HG03520 (cell line): ENCODE data around the gene SORCS3.

Experiments used
- ATAC-seq: cut with Tn5 transposase; IDR thresholded peaks from one replicate; pipeline ENCODE4 v1.9.1; 2021; ENCODE audit warnings: mild to moderate bottlenecking, moderate library complexity; ENCODE audit not compliant: unreplicated experiment

Gene SORCS3

DNA sequence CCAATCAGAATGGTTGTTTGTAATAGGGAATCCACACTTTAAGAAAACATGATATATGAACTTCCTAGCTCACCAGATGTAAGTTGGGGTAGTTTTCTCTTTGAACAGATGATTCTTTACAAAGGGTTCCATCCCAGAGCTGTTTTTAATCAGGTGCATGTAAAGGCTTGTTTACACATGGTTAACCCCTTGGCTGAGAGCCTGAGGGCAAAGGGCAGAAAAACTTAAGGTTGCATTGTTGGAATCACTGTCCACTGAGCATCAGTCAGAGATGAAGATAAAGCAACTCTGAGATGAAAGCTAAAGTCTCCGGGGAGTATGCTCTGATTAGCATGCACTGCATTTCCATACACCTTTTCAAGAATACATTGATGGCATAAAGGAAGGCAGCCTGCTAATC lies 518.2 kb downstream of the SORCS3 start:
- no peak for ATAC-seq

DNA sequence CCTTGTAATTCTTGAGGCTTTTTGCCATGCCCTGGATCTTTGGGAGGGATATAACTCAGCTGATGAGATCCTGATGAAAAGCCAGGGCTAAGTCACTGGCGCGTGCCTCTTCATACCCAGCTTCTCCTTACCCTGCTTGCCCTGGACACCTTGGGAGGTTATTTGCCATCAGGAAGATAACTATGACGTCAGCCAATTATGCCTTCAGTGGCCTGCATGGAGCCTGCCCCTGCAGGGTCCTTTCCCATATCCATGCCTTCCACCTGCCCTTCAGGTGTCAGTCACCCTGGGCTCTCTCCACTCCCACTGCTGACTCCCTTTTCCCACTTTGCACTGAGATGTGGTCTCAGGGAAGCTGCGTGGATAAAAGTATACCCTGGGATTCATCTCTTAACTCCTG lies 520.1 kb downstream of the SORCS3 start:
- ATAC-seq, result no peak

DNA sequence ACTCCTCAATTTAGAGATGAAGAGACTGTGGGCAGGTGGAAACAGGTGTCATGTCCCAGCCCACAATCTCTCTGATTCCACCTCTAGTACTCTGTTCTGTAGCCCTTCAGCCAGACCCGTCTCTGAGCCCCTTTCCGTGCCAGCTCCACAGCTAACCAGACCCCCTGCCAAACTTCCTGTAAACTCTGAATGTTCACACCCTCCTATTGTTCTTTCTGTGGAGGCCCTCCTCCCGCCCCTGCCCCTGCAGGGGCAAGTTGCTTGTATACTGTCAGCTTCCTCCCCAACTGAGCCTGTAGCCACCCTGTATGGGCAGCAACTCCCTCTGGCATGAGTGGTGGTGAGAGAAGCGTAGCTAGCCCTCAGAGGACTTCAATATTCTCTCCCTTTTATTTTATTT lies 520.7 kb downstream of the SORCS3 start:
- no peak for ATAC-seq

DNA sequence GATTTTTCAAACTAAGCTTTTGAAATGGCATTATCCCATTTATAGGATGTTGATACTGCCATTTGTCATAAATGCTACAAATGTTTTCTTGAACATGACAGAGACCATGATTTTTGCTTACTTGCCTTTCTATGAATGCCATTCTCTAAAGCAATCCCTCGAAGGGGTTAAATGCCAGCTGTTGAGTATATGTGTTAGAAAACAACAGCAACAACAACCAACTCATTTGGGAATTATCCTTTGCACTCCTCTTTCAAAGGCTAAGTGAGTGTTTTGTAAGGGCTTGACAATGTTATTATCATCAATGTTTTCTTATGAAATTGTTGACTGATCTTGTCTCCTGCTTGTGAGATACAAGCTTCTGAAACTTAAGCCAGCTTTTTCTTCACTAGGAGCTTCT lies 529.4 kb downstream of the SORCS3 start:
- ATAC-seq, result no peak

DNA sequence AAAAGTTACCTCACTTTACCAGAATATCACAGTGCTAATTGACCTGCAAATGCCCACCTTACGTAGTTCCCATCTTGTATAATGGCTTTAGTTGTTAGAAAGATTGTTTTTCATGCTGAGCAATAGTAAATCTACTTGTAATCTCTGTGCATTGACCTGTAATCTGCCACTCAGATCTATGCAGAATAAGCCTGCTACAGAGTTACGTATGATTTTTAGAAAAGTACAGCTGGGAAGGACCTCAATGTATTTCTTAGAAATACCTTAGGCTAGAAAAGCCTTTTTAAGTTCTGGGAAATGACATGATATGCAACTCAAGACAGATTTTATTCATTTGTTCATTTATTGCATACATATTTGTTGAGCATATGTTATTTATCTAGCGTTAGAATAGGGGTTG lies 530.9 kb downstream of the SORCS3 start:
- ATAC-seq, result no peak

DNA sequence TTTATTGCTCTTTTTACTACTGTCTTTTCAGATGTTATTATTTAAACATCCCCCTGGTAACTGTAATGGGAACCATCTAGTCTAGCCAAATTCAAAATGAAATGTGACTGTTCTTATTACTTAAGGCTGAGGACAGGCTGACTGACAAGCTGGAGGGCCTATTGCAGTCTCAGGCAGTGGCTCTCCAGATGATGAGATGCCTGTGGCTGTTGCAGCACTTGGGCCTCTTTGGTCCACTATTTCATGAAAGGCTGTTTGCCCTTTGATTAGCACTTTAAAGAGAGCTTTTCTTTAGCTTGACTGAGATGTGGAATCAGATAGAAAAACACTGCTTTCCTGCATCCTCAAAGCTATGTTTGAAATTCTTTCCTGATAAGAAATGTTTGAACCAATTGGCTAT lies 540.5 kb downstream of the SORCS3 start:
- ATAC-seq, result no peak

DNA sequence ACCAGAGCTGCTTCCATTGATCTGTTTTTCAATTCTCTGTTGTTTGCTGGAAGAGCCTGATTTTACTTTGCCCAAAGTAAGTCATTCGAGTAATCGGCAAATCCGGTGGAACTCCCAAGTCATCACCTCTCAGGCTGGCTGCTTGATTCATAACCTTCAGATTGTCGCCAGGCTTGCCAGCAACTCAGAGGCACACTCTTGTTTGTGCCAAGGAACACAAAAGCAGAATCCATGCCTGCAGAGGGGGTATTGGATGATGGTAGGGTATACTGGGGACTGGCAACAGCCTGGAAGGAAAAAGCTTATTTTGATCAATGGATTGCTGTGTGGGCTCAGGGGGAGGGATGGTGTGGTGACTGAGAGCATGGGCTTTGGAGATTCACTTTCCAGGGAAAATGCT lies 542.4 kb downstream of the SORCS3 start:
- ATAC-seq, result no peak

DNA sequence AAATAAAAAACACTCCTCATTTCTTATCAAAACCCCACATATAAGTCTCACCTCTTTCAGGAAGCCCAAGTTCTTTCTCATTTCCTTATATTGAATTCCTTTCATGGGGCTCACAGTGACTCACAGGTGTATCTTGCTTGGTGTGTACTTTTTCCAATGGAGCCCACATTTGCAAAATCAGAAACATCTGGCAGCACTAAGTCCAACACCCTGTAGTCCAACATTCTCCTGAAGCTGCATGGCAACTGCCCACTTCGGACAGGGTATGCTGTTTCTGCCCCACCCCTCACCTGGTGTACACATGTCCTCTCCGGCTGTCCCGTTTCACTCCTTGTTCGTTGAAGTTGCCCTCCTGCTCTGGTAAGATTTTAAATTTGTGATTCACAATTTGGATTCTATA lies 544.1 kb downstream of the SORCS3 start:
- ATAC-seq, result no peak

DNA sequence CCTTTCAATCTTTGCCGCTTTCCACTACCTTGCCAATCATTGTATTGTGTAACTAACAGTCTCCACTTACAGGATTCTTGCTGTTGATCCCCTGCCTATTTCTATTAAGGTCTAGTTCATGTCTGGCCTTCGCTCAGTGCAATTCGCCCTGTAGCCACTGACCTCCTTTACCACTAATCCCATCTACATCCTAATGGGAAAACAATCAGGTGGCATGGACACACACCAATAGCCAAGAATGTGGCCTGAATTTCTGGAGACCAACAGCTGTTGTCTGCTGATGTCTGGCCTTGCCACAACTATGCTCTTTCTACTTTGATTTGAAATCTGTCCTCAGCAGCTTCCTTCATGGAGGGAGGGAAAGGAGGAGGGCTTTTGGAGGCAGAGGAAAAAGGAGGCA lies 546.2 kb downstream of the SORCS3 start:
- ATAC-seq, result no peak

DNA sequence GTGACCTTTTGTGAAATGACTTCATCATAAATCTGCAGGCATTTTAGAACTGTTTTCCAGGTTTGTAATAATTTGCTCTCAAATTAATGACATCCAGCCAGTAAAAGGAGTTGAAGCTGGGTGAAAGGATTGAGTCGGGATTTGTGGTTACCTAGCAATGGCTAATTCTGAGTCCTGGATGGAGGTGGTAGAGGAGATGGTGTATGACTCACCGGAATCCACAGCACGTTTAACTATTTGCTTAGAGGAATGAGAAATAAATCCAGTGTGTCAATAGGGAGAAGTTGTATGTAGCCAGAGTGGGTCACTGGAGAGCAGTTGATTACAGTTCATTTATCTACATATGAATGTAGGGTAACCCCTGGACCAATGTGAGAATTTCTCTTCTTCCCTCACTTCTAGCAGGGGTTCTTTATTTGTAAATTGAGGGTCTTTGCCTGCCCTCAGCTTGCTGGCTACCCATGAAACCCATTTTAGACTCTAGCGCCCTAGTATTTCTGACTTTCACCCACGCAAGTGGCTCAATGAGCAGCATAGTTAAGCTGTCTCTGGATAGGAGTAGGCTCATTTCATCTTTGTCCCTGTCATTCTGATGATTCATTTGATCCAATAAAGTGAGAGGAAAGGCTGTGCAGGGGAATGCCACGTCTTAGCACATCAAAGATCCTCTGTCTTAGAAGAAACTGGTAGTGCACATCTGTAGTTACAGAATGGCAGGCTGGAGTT lies 547.8 kb downstream of the SORCS3 start:
- no peak for ATAC-seq

DNA sequence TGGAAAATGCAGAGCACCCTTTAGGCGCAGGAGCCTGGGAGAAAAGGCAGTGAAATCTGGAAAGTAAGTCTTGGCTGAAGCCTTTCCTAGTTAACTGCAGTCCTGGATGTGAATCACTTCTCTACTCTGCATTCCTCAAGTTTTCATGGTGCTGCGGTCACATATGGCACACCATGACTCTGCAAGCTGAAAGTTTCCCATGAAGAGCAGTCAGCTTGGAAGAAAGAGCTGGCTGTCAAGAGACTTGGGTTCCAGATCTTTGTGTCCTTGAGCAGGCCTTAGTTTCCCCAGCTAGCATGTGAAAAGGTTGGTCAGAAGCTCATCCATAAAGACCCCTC lies 548.3 kb downstream of the SORCS3 start:
- no peak for ATAC-seq

DNA sequence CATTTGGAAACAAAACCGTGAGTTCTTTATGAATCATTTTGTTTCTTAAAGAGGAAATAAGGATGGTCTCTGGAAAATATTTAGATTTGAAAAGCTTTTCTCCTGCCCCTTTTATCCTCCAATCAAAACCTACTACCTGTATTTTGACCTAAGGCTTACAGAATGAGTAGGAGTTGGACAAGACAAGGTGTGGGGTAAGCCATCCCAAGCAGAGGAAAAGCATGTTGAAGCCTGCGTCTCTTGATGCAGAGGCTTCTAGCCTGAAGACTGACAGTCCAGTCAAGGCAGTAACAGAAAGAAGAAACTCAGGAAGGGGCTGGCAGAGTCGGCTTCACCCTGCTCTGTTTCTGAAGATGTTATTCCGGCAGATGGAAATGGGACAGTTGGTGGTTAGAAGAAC lies 551.1 kb downstream of the SORCS3 start:
- ATAC-seq, result no peak

DNA sequence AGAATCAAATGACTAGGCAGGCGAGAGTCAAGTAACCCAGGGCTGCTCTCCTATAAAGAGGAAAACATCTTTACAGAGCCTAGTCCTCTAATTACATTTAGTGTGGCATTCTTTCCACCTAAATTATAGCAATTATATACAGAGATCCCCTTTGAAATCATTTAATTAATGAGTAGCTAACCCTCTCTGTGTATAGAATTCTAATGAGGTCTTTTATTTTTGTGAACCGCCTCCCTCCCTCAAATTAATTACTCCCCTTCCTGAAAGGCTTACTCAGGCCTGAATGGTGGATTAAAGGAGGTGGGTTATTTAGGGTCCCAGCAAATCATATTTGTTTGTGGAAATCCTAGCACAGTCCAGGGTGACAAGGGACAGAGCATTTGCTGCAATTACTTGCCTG lies 551.8 kb downstream of the SORCS3 start:
- ATAC-seq, result no peak

DNA sequence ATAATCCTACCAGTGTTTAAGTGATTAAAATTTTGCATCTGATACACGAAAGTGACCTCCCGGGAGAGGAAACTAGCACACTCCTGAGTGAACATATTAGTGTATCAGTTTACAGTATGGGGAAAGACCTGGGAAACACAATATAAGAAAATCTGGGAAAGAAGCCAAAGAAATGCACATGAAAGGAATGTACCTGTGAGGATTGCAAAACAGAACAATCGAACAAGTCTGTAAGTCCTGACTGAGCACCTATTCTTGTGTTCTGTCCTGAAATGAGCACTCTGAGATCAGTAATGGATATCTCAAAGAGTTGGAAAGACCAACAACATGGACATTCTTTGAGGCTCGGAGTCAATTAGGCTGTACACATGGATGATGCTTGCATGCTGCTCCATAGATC lies 554.7 kb downstream of the SORCS3 start:
- no peak for ATAC-seq

DNA sequence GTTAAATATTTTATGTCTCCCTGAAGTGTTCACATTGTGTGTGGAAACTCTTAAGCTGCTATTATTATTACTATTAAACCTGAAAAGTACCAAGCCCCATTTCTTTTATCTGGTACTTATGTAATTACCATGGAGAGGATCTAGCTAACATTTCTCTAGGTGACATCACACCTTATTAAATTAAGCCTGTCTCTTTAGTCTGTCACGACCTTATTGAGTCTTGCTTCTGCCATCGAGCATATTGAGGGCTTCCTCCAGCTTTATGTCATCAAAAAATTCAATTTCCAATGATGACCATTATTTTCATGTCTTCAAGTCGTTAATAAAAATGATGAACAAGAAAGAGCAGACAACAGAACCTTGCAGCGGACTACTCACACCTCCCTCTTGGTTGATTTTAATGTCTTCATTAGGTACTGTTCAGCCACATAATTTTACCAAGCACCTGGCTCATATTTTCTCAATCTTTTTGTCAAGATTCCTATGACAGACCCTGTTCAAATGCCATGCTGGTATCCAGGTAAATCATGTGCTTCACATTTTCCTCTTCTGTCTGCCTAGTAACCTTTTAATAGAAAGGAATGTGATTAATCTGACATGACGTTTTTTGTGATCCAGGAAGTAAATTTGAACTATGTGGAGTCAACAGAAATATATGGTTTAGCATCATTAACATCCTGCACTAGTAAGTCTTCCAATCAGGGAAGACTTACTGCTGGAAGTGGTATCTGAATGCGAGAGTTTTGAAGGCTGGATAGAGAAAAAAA lies 556.7 kb downstream of the SORCS3 start:
- no peak for ATAC-seq

DNA sequence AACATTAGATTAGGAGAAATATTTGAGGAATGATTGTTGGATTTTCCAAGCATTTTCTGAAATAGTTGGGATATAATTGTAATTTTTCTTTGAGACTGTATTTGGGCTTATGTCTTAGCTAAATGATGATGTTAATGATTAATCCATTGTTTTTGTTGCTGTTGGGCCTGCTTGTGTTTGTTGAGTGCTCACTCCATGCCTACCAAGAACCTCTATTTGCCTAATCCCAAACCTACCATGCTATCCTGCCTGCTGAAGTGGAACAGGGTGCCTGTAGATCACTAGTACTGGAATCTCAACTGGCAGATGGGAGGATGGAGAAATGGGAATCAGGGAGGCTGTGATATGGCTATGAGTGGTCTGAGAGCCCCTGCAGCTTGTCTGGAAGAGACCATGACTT lies 565.5 kb downstream of the SORCS3 start:
- ATAC-seq, result no peak

DNA sequence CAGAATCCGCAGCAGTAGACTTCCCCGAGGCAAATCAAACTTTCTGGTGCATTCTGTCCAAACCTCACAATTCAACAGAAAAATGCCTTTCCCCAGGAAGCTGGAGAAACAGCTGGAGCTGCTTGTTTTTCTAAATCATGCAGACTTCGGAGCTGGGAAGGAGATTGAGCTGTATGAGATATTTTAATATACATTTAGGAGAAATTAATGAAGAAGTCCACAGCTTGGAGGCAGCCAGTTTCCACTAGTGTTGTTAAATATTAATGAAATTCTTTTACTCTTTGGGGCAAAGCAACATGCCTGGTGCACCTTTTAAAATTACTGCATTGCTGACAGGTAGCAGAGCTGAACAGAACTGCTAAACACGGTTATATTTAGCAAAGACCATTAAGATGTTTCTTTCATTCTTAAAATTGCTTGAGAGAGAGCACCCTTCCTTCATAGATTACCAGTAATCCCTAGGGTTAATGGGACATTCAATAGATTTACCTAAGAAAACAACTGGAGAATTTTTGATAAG lies 566.4 kb downstream of the SORCS3 start:
- ATAC-seq, result no peak

DNA sequence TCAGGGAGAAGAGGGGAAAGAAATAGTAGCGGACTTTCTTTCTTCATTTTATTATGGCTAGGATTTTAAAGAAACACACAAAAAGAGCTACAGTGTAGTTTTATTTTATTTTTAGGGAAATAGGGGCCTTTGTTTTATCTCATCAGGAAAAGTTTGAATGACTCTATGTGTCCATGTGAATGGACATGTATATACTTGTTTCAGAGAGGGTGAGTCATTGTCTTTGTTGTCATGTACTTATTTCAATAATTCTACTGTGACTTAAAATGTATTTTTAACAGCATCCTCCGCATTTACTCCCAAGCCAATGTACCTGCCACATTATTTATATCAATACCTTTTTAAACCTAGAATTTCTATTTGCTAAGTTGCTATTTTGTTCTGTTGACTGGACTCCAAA lies 569.5 kb downstream of the SORCS3 start:
- ATAC-seq, result no peak

DNA sequence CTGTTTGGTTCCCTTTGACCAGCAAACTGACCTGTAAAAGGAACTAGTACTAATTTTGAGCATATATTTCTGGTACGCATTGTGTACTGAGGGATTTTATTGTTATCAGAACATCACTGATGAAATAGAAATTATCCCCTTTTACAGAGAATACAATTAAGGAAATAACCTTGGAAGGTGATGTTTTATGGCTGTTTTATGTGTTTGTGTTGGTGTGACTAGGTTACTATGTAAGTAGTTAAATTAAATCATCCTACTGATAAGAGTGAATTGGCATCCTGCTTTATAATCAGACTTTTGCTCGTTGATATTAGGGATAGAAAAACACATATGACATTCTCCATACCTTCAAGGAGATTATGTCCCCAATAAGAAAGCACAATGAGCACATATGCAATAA lies 596.6 kb downstream of the SORCS3 start:
- no peak for ATAC-seq

DNA sequence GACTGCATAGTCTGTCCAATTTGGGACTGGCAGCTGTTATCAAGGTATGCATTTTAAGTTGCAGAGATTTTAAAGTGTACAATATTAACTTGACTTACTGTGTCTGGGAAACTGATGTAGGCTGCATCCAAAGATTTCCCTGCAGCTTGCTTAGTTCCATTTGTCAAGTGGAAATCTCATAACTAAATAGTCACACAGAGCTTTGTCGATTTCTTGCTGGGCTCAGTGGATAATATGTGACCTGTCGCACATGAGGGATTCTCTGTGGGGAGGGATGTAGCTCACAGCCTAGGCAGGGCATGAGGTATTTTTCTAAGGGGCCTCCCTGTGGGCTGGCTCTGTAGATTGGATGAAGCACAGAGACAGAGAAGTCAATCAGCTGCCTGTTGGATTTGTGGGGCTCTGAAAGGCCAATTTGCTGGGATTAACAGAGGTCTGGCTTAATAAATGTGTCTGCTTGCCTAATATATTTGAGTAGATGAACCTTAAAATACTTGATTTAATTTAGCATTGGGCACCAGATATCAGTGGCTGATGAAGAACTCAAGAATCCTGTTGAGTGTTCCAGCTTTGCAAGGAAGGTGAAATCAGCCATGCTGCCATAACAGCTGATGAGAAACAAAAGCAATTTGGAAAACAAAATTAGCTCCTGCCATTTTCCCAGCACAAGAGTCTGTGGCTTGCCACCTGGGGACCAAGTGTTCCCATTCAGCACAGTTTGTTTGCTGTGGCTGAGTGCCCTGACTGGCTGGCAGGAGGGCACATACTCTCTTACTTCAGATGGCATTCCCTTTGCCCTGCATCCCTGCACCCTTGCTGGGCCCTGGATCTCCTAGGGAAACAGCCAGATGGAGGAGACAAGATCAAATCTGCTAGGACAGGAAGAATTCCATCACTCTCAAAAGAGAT lies 598.5 kb downstream of the SORCS3 start:
- no peak for ATAC-seq

DNA sequence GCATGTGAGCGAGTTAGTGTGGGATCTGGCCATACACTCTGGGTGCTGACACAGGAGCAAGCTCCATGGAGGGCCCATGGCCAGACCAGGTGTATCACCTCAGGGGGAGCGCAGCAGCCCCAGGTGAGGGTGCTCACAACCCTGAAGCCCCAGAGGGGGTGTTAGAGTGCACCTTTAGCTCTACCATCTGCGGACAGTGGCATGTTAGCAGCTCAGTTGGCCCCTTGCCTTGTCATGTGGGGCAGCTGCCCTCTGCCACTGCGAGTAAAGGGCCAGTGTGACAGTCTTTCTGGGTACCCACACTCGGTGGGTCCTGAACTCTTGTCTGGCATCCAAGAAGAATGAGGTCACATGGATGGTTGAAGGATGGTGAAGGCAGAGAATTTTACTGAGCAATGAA lies 600.2 kb downstream of the SORCS3 start:
- no peak for ATAC-seq

DNA sequence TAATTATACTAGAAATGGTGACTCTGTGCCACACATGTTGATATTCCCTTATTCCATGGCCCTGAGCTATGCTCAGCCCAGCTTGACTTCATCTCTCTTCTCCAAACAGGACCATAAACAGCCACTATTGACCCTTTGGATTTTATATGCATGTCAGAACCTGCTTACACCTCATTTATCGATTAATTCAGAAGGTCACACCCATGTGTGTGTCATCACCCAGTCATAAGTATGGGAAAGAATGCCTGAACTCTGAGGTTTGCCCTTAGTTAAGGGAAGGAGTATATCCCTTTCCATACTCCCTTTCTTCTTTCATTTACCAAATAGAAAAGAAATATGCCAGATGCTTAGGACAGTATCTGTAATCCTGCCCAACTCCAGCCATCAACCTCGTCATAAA lies 602.3 kb downstream of the SORCS3 start:
- no peak for ATAC-seq
